Measurements from ENCODE around the gene ACYP2.
"Not testable (repeated sequence)": the region's sequence is repeated elsewhere in the genome, so short reads cannot be mapped to it uniquely, and the experiment has no call there.

Gene ACYP2

GRCh38 chr2:54115284-54116137 is at the start of gene ACYP2:
Gene ACYP2 (plus strand): TSS chr2:54115615.
- peak; percentile 96 for DNase-seq

- DNase-seq, result no peak
Observed at GRCh38 chr2:54065891-54066290, 49.5 kb upstream of the ACYP2 start.

GRCh38 chr2:54067851-54068375 is 47.5 kb upstream of the ACYP2 start:
- DNase-seq, result no peak

- not testable (repeated sequence) for DNase-seq
Observed at GRCh38 chr2:54072483-54072882, 42.9 kb upstream of the ACYP2 start.

- DNase-seq, result no peak
Observed at GRCh38 chr2:54073796-54074195, 41.6 kb upstream of the ACYP2 start.

- no peak for DNase-seq
Observed at GRCh38 chr2:54074606-54075341, 40.6 kb upstream of the ACYP2 start.

- no peak for DNase-seq
Observed at GRCh38 chr2:54076586-54076985, 38.8 kb upstream of the ACYP2 start.

- DNase-seq, result no peak
Observed at GRCh38 chr2:54077088-54077900, 38.1 kb upstream of the ACYP2 start.

- no peak for DNase-seq
Observed at GRCh38 chr2:54079331-54079730, 36.1 kb upstream of the ACYP2 start.

GRCh38 chr2:54081574-54081973 is 33.8 kb upstream of the ACYP2 start:
- no peak for DNase-seq

GRCh38 chr2:54083021-54083420 is 32.4 kb upstream of the ACYP2 start:
- DNase-seq, result no peak

GRCh38 chr2:54083445-54083844 is 32.0 kb upstream of the ACYP2 start:
- no peak for DNase-seq

- DNase-seq, result no peak
Observed at GRCh38 chr2:54084600-54084999, 30.8 kb upstream of the ACYP2 start.

- DNase-seq, result no peak
Observed at GRCh38 chr2:54085069-54085468, 30.3 kb upstream of the ACYP2 start.

- DNase-seq, result no peak
Observed at GRCh38 chr2:54086157-54086556, 29.3 kb upstream of the ACYP2 start.

GRCh38 chr2:54088191-54088634 is 27.2 kb upstream of the ACYP2 start:
- DNase-seq, result no peak

- DNase-seq, result no peak
Observed at GRCh38 chr2:54088719-54089118, 26.7 kb upstream of the ACYP2 start.

GRCh38 chr2:54090521-54091117 is 24.8 kb upstream of the ACYP2 start:
- no peak for DNase-seq

GRCh38 chr2:54092940-54093339 is 22.5 kb upstream of the ACYP2 start:
- DNase-seq, result no peak

GRCh38 chr2:54095406-54095805 is 20.0 kb upstream of the ACYP2 start:
- DNase-seq, result not testable (repeated sequence)

GRCh38 chr2:54096141-54096540 is 19.3 kb upstream of the ACYP2 start:
- DNase-seq, result not testable (repeated sequence)

GRCh38 chr2:54097124-54097523 is 18.3 kb upstream of the ACYP2 start:
- no peak for DNase-seq

- no peak for DNase-seq
Observed at GRCh38 chr2:54099370-54099769, 16.0 kb upstream of the ACYP2 start.
